ENCODE data around the gene UFD1. TPM values are rescaled to one million over a fixed set of nuclear protein-coding genes. Genes with fewer than 3 reads are reported as not detected.

UFD1 gene
- total RNA-seq, 1 experiment from 2014 or later, result 74.4 TPM

- H2BK12ac ChIP-seq (ENCODE audit: insufficient read length, low read depth, low read length), result no peak overlapping the region
- H3K14ac ChIP-seq (ENCODE audit: insufficient read depth, low read length), result no peak overlapping the region; the same call in 1 of the 2 replicates
- no peak overlapping the region for H2BK120ac ChIP-seq (ENCODE audit: low read depth, low read length, poor library complexity, severe bottlenecking)
- H3K9ac ChIP-seq (ENCODE audit: extremely low read depth, insufficient read length, low read length), result no peak overlapping the region
- H3K79me2 ChIP-seq (ENCODE audit: insufficient read depth, low read length), result peaks cover 46% of the 10 kb centered on the region; the same call in 1 of the 2 replicates
- peak overlapping the region in 1 of 2 experiments; percentile 6; a peak in 2 of 5 replicates for H3K4me3 Mint-ChIP-seq
- peaks cover 4 to 7% (median 5%) of the 10 kb centered on the region in 3 experiments; a peak in 5 of 7 replicates for H3K36me3 Mint-ChIP-seq (ENCODE audit: insufficient read depth in 1 of 3, low read depth in 3 of 3)
- no peaks in the 10 kb centered on the region for H3K23me2 ChIP-seq (ENCODE audit: insufficient read length, low read depth, low read length, poor library complexity, severe bottlenecking)
- H3K27me3 Mint-ChIP-seq (ENCODE audit: low read depth), result no peaks in the 10 kb centered on the region
- H2AFZ ChIP-seq (ENCODE audit: low read length), result no peak overlapping the region
- H3K4ac ChIP-seq (ENCODE audit: low read depth, low read length), result no peak overlapping the region
- H4K8ac ChIP-seq (replicated peaks; ENCODE audit: insufficient read length, low read depth, low read length), result no peak overlapping the region
- no peak overlapping the region for H3K27ac ChIP-seq (ENCODE audit: insufficient read length, low read depth, low read length)
- H2BK5ac ChIP-seq (ENCODE audit: insufficient read length, low read length), result no peak overlapping the region
- peaks cover 26% of the 10 kb centered on the region for H3K79me1 ChIP-seq (ENCODE audit: insufficient read depth, low read depth, low read length, poor library complexity, severe bottlenecking)
- H3T11ph ChIP-seq (ENCODE audit: low read length), result no peak overlapping the region
- H2AK5ac ChIP-seq (ENCODE audit: insufficient read length, low read length), result no peak overlapping the region
- no peak for DNase-seq
- H3K9me3 Mint-ChIP-seq, result no peaks in the 10 kb centered on the region; a peak in 1 of 5 replicates
- no peak for TF ChIP-seq CTCF (conservative IDR thresholded peaks at IDR 0.05)
- H2BK15ac ChIP-seq (ENCODE audit: low read depth, low read length), result no peak overlapping the region
- peaks cover 29 to 31% of the 10 kb centered on the region in 2 experiments for H3K4me1 Mint-ChIP-seq
- no CpG with 5 or more reads among the region's 11 CpGs for WGBS (ENCODE audit: extremely low coverage, insufficient read length, low lambda C conversion rate)
- no peak overlapping the region for H3K23ac ChIP-seq (ENCODE audit: insufficient read length, low read depth, low read length)
- no peak overlapping the region for H3K4me2 ChIP-seq (ENCODE audit: insufficient read depth, insufficient read length, low read length)
- H3K56ac ChIP-seq (ENCODE audit: insufficient read length, low read depth, low read length), result no peak overlapping the region
- H3K18ac ChIP-seq (ENCODE audit: insufficient read length, low read depth, low read length), result no peak overlapping the region
- no peak overlapping the region for H4K5ac ChIP-seq (ENCODE audit: insufficient read length, low read depth, low read length)
- H4K91ac ChIP-seq (ENCODE audit: insufficient read length, low read depth, low read length), result no peak overlapping the region
- no peaks in the 10 kb centered on the region for H3K9me3 ChIP-seq (ENCODE audit: control insufficient read depth, low read depth, low read length)
- H3K4me1 ChIP-seq (ENCODE audit: insufficient read depth, low read length), result peaks cover 4% of the 10 kb centered on the region; the same call in 1 of the 2 replicates
- H3K27ac Mint-ChIP-seq, result peak overlapping the region; percentile 41 to 82 (median 57); a peak in 6 of 7 replicates
- no peak overlapping the region for H2BK20ac ChIP-seq (ENCODE audit: low read depth, low read length, poor library complexity, severe bottlenecking)
- H3K27me3 ChIP-seq (ENCODE audit: insufficient read depth, low read length), result no peaks in the 10 kb centered on the region
- H4K20me1 ChIP-seq (ENCODE audit: control insufficient read depth, insufficient read depth, insufficient read length), result no peaks in the 10 kb centered on the region
Observed at GRCh38 chr22:19422440-19423301, 56.3 kb downstream of the UFD1 start.

All from H9 (cell line).